Kidney epithelial cell (primary cell): ENCODE results near the gene GPR146. TPM values are rescaled to one million over a fixed set of nuclear protein-coding genes. Genes with fewer than 3 reads are reported as not detected.

Experiments
- DNase-seq: peaks from one replicate; pipeline ENCODE4 v3.0.0-alpha.2; 2010; ENCODE audit warnings: low read depth
- H3K27me3 ChIP-seq: 2 replicates; pipeline ENCODE4 v1.6.0; 2011; ENCODE audit warnings: low read length; ENCODE audit not compliant: control insufficient read depth, insufficient read depth
- H3K36me3 ChIP-seq: 2 replicates; pipeline ENCODE4 v1.5.1; 2011; ENCODE audit warnings: low read length; ENCODE audit not compliant: control insufficient read depth, insufficient read depth
- H3K4me3 ChIP-seq: 2 replicates; pipeline ENCODE4 v1.5.1; 2011; ENCODE audit warnings: low read depth, mild to moderate bottlenecking, control low read depth, low read length
- total RNA-seq: library from RNA; depleted of rRNA; stranded (reverse); fragments of >200 nt; gene quantifications from 2 replicates; pipeline ENCODE4 v1.2.3, GENCODE V29; 2015
- TF ChIP-seq, protein P1 (sequence below): IDR thresholded peaks from 2 replicates; pipeline ENCODE4 v1.5.1; 2011; ENCODE audit warnings: mild to moderate bottlenecking, moderate library complexity, low read length, control low read depth, inconsistent platforms; ENCODE audit not compliant: insufficient read depth, poor library complexity, severe bottlenecking

GPR146 gene
- total RNA-seq, 1 donor from 2014 or later, result 0.21 TPM

DNA sequence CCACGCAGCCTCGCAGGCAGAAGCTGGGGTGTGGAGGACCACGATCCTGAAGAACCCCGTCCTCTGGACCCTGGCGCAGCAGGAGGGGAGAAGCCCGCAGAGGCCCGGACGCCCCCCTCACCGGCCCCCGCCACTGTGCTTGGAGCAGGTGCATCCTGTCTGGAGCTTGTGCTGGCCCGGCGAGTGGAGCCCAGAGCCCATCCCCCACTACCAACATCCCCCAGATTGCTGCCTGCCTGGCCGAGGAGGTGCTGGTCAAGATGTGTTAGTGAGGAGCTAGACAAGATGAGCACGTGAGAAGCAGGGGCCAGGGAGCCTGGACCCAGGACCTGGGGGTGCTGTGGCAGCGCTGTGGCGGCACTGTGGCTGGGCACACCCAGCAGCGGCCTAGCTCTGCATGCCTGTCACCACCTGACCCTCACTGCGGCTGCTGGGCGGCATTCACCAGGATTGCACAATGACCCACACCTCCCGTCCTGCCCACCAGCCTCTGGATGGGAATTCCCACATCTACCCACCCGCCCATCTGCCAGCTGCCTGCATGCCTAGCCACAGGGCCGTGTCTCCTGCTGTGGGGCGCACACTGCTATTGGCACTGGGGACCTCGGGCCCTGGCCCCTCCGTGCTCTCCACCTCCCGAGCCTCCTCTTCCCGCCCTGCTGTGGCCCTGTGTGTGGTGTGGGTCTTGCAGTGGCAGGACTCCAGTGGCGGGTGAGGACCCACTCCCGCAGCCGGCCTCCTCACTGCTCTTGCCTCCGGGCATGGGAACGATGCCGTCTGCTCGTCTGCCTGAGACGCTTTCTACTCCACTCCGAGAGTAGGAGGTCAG lies 11.8 kb downstream of the GPR146 start:
- H3K36me3 ChIP-seq, result no peaks in the 10 kb centered on the region
- peaks cover 11% of the 10 kb centered on the region for H3K27me3 ChIP-seq
- DNase-seq, result no peak
- TF ChIP-seq, protein P1, sequence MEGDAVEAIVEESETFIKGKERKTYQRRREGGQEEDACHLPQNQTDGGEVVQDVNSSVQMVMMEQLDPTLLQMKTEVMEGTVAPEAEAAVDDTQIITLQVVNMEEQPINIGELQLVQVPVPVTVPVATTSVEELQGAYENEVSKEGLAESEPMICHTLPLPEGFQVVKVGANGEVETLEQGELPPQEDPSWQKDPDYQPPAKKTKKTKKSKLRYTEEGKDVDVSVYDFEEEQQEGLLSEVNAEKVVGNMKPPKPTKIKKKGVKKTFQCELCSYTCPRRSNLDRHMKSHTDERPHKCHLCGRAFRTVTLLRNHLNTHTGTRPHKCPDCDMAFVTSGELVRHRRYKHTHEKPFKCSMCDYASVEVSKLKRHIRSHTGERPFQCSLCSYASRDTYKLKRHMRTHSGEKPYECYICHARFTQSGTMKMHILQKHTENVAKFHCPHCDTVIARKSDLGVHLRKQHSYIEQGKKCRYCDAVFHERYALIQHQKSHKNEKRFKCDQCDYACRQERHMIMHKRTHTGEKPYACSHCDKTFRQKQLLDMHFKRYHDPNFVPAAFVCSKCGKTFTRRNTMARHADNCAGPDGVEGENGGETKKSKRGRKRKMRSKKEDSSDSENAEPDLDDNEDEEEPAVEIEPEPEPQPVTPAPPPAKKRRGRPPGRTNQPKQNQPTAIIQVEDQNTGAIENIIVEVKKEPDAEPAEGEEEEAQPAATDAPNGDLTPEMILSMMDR, result no peak
- no peak overlapping the region for H3K4me3 ChIP-seq

DNA sequence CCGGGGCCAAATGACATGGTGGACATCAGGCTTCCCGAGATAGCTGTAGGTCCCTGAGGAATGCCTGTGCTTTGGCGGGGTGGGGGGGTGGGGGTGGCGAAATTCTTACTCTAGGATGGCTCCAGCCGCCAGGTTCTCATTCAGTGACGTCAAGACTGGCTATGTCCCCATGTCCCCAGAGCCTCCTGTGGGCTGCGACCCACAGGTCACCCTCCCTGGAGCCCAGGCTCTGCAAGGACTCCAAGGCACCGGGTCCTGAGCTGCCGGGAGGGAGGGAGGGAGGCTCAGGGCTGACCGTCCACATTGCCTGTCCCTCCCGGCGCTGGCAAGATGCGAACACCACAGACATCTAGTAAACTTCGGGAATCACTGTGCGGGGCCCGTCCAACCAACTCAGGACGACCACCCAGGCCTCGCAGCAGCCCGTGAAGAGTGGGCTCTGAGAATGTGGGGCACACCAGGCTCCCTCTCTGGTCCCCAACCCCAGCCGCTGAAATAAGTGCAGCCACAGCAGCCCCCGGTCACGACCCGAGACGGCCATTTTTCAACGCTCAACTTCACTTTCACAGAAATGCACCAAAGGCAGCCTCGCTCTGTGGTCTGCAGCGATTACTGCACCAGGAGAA lies 12.6 kb downstream of the GPR146 start:
- no peak overlapping the region for H3K4me3 ChIP-seq
- DNase-seq, result no peak
- H3K36me3 ChIP-seq, result no peaks in the 10 kb centered on the region
- H3K27me3 ChIP-seq, result peaks cover 11% of the 10 kb centered on the region
- TF ChIP-seq, protein P1, result no peak

DNA sequence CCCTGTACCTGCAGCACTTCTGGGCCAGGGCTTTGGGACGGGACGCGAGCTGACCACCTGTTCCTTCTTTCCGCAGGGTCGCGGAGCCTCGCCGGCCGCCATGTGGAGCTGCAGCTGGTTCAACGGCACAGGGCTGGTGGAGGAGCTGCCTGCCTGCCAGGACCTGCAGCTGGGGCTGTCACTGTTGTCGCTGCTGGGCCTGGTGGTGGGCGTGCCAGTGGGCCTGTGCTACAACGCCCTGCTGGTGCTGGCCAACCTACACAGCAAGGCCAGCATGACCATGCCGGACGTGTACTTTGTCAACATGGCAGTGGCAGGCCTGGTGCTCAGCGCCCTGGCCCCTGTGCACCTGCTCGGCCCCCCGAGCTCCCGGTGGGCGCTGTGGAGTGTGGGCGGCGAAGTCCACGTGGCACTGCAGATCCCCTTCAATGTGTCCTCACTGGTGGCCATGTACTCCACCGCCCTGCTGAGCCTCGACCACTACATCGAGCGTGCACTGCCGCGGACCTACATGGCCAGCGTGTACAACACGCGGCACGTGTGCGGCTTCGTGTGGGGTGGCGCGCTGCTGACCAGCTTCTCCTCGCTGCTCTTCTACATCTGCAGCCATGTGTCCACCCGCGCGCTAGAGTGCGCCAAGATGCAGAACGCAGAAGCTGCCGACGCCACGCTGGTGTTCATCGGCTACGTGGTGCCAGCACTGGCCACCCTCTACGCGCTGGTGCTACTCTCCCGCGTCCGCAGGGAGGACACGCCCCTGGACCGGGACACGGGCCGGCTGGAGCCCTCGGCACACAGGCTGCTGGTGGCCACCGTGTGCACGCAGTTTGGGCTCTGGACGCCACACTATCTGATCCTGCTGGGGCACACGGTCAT lies 13.3 kb downstream of the GPR146 start:
- Histone ChIP-seq H3K4me3 (no peak overlapping the region), H3K27me3 (peaks cover 11% of the 10 kb centered on the region), H3K36me3 (no peaks in the 10 kb centered on the region)
- TF ChIP-seq, protein P1, result no peak
- DNase-seq, result no peak

DNA sequence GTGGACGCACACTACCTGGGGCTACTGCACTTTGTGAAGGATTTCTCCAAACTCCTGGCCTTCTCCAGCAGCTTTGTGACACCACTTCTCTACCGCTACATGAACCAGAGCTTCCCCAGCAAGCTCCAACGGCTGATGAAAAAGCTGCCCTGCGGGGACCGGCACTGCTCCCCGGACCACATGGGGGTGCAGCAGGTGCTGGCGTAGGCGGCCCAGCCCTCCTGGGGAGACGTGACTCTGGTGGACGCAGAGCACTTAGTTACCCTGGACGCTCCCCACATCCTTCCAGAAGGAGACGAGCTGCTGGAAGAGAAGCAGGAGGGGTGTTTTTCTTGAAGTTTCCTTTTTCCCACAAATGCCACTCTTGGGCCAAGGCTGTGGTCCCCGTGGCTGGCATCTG lies 14.0 kb downstream of the GPR146 start:
- Histone ChIP-seq H3K27me3 (peaks cover 11% of the 10 kb centered on the region), H3K4me3 (no peak overlapping the region), H3K36me3 (no peaks in the 10 kb centered on the region)
- no peak for DNase-seq
- TF ChIP-seq, protein P1, result no peak

DNA sequence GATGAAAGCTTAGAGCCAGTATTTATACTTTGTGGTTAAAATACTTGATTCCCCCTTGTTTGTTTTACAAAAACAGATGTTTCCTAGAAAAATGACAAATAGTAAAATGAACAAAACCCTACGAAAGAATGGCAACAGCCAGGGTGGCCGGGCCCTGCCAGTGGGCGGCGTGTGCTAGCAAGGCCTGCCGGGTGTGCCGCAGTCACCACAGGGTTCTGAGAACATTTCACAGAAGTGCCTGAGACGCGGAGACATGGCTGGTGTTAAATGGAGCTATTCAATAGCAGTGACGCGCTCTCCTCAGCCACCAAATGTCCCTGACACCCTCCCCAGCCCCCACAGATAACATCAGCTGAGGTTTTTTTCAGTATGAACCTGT lies 14.5 kb downstream of the GPR146 start:
- Histone ChIP-seq H3K27me3 (peaks cover 11% of the 10 kb centered on the region), H3K4me3 (no peak overlapping the region), H3K36me3 (no peaks in the 10 kb centered on the region)
- no peak for DNase-seq
- TF ChIP-seq, protein P1, result no peak
